NK-92 treated with Interleukin-12 subunit alpha and Interleukin-12 subunit beta, amount 100 ng/mL, for 24 hours (cell line): ENCODE data around the gene ATOSA.

Experiments used
- DNase-seq: peaks from one replicate; lab custom pipeline; 2025; lab: John Stamatoyannopoulos, UW

ATOSA gene

GRCh38 chr15:52679232-52680040 lies at the start of gene ATOSA:
Gene ATOSA, minus strand, starts transcription at chr15:52679388. Its CDS starts 1,367 bp downstream, at chr15:52678021.
- peak; percentile 92 for DNase-seq

GRCh38 chr15:52728899-52729298 lies 49.7 kb upstream of the ATOSA start:
- no peak for DNase-seq

DNA sequence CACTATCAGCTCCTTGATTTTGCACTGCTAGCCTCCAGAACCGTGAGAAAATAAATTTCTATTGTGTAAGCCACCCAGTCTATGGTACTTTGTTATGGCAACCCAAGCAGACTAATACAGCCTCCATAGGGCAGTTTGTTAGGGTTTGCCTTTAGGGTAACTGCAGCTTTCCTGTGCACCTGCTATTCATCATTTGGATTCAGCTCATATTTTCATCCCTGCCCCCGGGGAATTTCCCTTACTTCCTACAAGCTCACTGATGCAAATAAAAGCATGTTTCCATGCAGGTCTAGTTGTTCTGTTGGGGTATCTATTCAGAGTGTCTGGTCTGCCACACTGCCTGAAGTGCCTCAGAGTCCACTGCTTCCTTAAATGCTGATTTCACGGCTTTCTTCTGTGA lies 48.6 kb upstream of the ATOSA start:
- no peak for DNase-seq

DNA sequence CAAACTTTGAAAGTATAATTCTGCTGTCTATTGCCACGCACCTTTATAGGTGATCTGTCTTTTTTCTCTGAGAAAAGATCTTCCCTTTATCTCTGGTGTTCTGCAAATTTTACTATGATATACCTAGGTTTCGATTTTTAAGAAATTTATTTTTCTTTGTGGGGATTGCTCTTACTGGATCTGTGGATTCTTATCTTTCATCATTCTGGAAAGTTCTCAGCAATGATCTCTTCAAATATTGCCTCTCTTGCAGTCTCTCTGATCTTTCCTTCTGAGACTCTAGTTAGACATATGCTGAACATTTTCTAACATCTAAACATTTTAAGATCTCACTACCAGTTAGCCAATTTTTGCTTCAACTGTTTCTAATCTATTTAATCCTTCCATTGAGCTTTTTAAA lies 47.0 kb upstream of the ATOSA start:
- no peak for DNase-seq

GRCh38 chr15:52718551-52718950 lies 39.4 kb upstream of the ATOSA start:
- DNase-seq = no peak

GRCh38 chr15:52717924-52718323 lies 38.7 kb upstream of the ATOSA start:
- DNase-seq = no peak

DNA sequence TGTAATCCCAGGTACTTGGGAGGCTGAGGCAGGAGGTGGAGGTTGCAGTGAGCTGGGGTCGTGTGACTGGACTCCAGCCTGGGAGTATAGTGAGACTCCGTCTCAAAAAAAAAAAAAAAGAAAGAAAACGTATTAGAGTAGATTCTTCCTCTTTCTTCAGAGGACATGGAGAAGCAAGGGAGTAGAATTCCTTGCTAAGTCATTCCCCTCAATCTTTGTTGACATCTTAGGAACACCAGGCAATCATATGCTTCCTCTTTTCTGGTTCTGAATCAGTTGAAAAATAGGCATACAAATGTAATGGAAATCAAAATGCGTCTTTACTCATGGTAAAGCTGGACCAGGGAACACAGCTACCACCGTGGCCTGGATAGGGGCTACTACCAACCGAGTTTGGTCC lies 38.3 kb upstream of the ATOSA start:
- no peak for DNase-seq

- DNase-seq = no peak
Measured at GRCh38 chr15:52716536-52716935, 37.3 kb upstream of the ATOSA start.

- no peak for DNase-seq
Measured at GRCh38 chr15:52715411-52715810, 36.2 kb upstream of the ATOSA start.

DNA sequence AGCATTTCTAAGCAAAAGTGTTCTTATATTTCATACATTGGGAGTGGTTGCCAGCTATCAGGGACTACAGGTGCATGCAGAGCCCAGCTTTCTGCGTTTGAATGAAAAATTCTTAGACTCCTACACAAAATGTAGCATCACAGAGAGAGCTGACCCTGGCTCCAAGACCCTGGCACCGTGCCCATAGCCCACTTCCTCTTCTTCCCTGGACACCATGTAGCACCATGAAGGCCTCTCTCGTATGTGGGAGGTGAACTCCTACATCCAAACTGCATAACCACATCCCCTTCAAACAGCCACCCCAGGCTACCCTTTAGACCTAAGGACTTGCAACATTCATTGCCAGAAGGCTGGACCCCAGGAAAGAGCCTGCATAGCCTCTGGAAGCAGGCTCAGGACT lies 35.8 kb upstream of the ATOSA start:
- DNase-seq = no peak

GRCh38 chr15:52710708-52711389 lies 31.7 kb upstream of the ATOSA start:
- no peak for DNase-seq

DNA sequence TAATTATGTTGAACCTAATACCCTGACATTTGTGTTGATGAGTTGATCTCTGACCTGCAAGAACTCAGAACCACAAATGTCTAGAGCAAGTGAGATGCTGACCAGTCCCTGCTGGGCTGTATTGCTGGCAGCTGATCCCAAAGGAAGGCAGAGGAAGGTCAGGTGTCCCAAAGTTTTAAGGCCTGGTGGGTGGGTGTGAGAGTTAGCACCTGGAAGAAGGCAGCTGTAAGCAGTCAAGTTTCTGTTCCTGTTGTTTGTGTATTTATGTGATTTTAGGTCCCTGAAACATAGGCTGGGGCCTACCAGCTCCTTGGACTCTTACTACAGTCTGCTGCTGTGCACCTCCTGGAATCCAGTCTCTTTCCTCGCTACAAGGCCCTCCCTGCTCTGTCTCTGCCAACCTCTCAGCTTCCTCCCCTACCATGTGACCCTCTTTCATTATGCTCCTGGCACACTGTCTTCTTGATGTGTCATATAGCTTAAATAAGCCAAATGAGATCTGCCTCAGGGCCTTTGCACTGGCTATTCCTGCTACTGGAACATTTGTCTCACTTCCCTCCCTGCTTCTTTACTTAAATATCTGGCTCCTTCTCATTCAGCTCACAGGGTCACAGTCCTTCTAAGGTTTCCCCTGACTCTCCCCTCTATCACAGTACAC lies 31.0 kb upstream of the ATOSA start:
- DNase-seq = no peak

- DNase-seq = no peak
Measured at GRCh38 chr15:52709187-52709981, 30.2 kb upstream of the ATOSA start.

GRCh38 chr15:52706091-52706490 lies 26.9 kb upstream of the ATOSA start:
- no peak for DNase-seq

DNA sequence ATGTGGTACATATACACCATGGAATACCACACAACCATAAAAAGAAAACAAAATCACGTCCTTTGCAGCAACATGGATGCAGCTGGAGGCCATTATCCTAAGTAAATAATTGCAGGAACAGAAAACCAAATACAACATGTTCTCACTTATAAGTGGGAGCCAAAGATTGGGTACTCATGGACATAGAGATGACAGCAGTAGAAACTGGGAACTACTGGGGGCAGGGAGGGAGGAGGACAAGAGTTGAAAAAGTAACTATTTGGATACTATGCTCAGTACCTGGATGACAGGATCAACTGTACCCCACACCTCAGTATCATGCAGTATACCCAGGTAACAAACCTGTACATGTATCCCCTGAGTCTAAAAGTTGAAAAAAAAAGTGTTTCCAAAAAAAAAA lies 23.2 kb upstream of the ATOSA start:
- no peak for DNase-seq

- no peak for DNase-seq
Measured at GRCh38 chr15:52699457-52699856, 20.3 kb upstream of the ATOSA start.

DNA sequence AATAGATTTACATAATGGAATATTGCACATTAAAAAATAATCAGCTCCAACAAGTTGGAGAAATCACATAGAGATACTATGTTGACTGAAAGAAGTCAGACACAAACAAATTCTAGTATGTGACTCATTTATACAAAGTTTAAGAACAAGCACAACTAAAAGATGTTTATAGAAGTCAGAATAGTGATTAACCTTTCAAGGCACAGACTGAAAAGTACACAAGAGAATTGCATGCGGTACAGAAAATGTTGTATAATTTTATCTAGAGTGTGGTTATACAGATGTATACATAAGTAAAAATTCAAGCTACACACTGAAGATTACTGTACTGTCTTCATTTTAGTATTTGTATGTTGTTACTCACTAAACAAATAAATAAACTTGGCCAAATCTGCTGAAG lies 19.3 kb upstream of the ATOSA start:
- DNase-seq = no peak

GRCh38 chr15:52697051-52697450 lies 17.9 kb upstream of the ATOSA start:
- no peak for DNase-seq

- DNase-seq = no peak
Measured at GRCh38 chr15:52695154-52695553, 16.0 kb upstream of the ATOSA start.

GRCh38 chr15:52689562-52689961 lies 10.4 kb upstream of the ATOSA start:
- no peak for DNase-seq

GRCh38 chr15:52683580-52683979 lies 4.4 kb upstream of the ATOSA start:
- no peak for DNase-seq

DNA sequence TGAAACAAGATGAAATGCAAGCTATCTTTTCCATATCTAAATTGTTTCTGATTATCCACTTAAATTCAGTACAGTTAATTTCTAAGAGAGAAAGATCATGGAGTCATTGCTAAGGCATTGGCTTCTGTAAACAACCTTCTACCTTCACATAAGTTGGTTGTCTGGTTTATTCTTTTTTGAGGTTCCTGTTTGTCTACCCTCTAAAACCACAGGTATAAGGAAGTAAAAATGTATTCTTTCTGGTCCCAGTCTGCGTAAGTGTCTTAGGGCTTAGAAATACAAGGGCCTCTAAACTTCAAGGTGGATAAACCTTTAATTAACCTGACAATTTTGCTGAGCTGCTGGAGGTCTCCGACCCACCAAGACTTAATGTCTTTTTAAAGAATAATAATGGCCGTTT lies 3.6 kb upstream of the ATOSA start:
- DNase-seq = no peak
